Activated CD4-positive, alpha-beta memory T cell treated with anti-CD3 and anti-CD28 coated beads for 36 hours (primary cell): ENCODE measurements around the gene EXOC3L2. TPM values are rescaled to one million over a fixed set of nuclear protein-coding genes. Genes with fewer than 3 reads are reported as not detected.

ENCODE experiments used
- CTCF ChIA-PET: fragments of 350-600 bp; sonication (Branson Sonifier 250); formaldehyde crosslinking; loops from one replicate; lab custom pipeline; 2021; ENCODE audit warnings: antibody characterized with exemption, inconsistent platforms; lab: Charles Lee
- POLR2A ChIA-PET: fragments of 350-600 bp; sonication (Branson Sonifier 250); formaldehyde crosslinking; loops from one replicate; lab custom pipeline; 2021; ENCODE audit warnings: antibody characterized with exemption; lab: Charles Lee
- DNase-seq: peaks from one replicate; pipeline ENCODE4 v3.0.0-alpha.2; 2020
- H3K27ac Mint-ChIP-seq: one replicate; pipeline ENCODE4 v1.8.0; 2021; ENCODE audit warnings: mixed read lengths
- H3K27me3 Mint-ChIP-seq: one replicate; pipeline ENCODE4 v1.8.0; 2021; ENCODE audit warnings: mixed read lengths
- H3K36me3 Mint-ChIP-seq: one replicate; pipeline ENCODE4 v1.8.0; 2021; ENCODE audit warnings: mixed read lengths
- H3K4me1 Mint-ChIP-seq: one replicate; pipeline ENCODE4 v1.8.0; 2021; ENCODE audit warnings: low read depth, mixed read lengths
- H3K4me3 Mint-ChIP-seq: one replicate; pipeline ENCODE4 v1.8.0; 2021; ENCODE audit warnings: mild to moderate bottlenecking, mixed read lengths
- H3K9me3 Mint-ChIP-seq: one replicate; pipeline ENCODE4 v1.8.0; 2021; ENCODE audit warnings: mixed read lengths
- intact Hi-C: fragments of 100-400 bp; cut with micrococcal nuclease; formaldehyde crosslinking; loops from one replicate; pipeline ENCODE4 v1.15.1; 2023
- total RNA-seq, 2 experiments: library from RNA; stranded (reverse); gene quantifications; one replicate each; pipeline ENCODE4 v1.2.3, GENCODE V29; 2021

Gene EXOC3L2
- total RNA-seq, 2 experiments from 2014 or later: not detected

- intact Hi-C loops: no loop called here
- CTCF ChIA-PET: no interaction called here
- Mint-ChIP-seq H3K36me3 (no peaks in the 10 kb centered on the region), H3K4me1 (peaks cover 14% of the 10 kb centered on the region), H3K27me3 (no peaks in the 10 kb centered on the region), H3K27ac (no peak overlapping the region), H3K9me3 (no peaks in the 10 kb centered on the region), H3K4me3 (no peak overlapping the region)
- POLR2A ChIA-PET: interaction anchor here (2.3 kb wide), 1 partner anchor 15 kb away, joined by 15 read pairs; the partner anchor contains the start of genes BLOC1S3 and TRAPPC6A
- no peak for DNase-seq
These were observed 82.1 kb downstream of the EXOC3L2 start for GRCh38 chr19:45163156-45163555.

DNA sequence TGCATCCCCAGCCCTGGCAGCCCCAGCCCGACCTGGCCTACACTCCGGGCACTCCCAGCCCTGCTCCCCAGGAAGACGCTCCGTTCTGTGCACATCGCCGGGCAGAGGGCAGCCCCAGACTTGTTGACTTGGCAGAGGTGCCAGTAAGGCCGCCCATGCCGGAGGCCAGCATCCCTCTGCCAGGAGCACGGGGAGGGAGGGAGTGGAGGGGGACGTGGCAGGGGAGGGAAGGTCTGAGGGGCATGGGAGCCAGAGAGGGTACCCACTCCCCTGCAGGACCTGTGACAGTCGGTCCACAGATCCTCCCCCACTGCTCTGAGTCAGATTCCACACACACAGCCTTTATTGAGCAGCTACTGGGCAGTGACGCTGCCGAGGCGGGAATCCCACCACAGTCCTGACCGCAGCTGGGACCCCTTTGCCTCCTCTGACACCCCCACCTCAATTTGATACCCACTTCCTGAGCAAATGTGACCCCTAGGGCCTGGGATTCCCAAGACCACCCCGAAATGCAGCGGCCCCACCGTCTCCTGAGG, 82.5 kb downstream of the EXOC3L2 start:
- no peaks in the 10 kb centered on the region for H3K36me3 Mint-ChIP-seq
- H3K27me3 Mint-ChIP-seq: no peaks in the 10 kb centered on the region
- H3K9me3 Mint-ChIP-seq: no peaks in the 10 kb centered on the region
- CTCF ChIA-PET: no interaction called here
- peaks cover 14% of the 10 kb centered on the region for H3K4me1 Mint-ChIP-seq
- POLR2A ChIA-PET: interaction anchor here (2.3 kb wide), 1 partner anchor 16 kb away, joined by 15 read pairs; the partner anchor contains the start of genes BLOC1S3 and TRAPPC6A
- no peak overlapping the region for H3K4me3 Mint-ChIP-seq
- intact Hi-C loops: no loop called here
- H3K27ac Mint-ChIP-seq: no peak overlapping the region
- DNase-seq: no peak

Other genes starting within 250 kb of the EXOC3L2 start
- gene RELB, start 243.9 kb downstream of the EXOC3L2 start, total RNA-seq: 10 to 100 TPM; 62.4 to 63.1 TPM
- gene CLASRP, start 206.4 kb downstream of the EXOC3L2 start, total RNA-seq: 10 to 100 TPM; 89.6 to 98.4 TPM
- gene ZNF296, start 168.9 kb downstream of the EXOC3L2 start, total RNA-seq: 1 to 10 TPM; 3.2 to 3.6 TPM
- 10 to 100 TPM; 29.8 to 30.1 TPM for gene GEMIN7, start 166.1 kb downstream of the EXOC3L2 start, total RNA-seq
- 10 to 100 TPM; 12.7 to 13.1 TPM for gene PPP1R37, start 152.2 kb downstream of the EXOC3L2 start, total RNA-seq
- gene NKPD1, start 84.4 kb downstream of the EXOC3L2 start, total RNA-seq: under 1 TPM; 0.10 to 0.22 TPM
- 10 to 100 TPM; 35.1 to 39.9 TPM for gene TRAPPC6A, start 67.2 kb downstream of the EXOC3L2 start, total RNA-seq
- gene BLOC1S3, start 66.6 kb downstream of the EXOC3L2 start, total RNA-seq: 10 to 100 TPM; 10.4 to 11.8 TPM
- gene MARK4, start 5.9 kb upstream of the EXOC3L2 start, total RNA-seq: 10 to 100 TPM; 20.3 to 21.6 TPM
- not detected for gene CKM, start 77.5 kb upstream of the EXOC3L2 start, total RNA-seq
- not detected for gene KLC3, start 95.3 kb upstream of the EXOC3L2 start, total RNA-seq
- 10 to 100 TPM; 27.2 to 27.4 TPM for gene ERCC2, start 125.2 kb upstream of the EXOC3L2 start, total RNA-seq
- 1 to 10 TPM; 8.1 to 9.2 TPM for gene PPP1R13L, start 159.7 kb upstream of the EXOC3L2 start, total RNA-seq
- 10 to 100 TPM; 11.1 to 12.6 TPM for gene POLR1G, start 161.2 kb upstream of the EXOC3L2 start, total RNA-seq
- 10 to 100 TPM; 59.4 to 59.7 TPM for gene ERCC1, start 178.5 kb upstream of the EXOC3L2 start, total RNA-seq
- gene FOSB, start 222.6 kb upstream of the EXOC3L2 start, total RNA-seq: 1 to 10 TPM; 3.7 to 5.9 TPM